Activated T-helper 17 cell treated with anti-CD3 and anti-CD28 coated beads, Interleukin-2, amount 50 U/mL, for 72 hours (primary cell): Measurements from ENCODE around the gene SCAF4. TPM values are rescaled to one million over a fixed set of nuclear protein-coding genes. Genes with fewer than 3 reads are reported as not detected.
"Not testable (repeated sequence)": the region's sequence is repeated elsewhere in the genome, so short reads cannot be mapped to it uniquely, and the experiment has no call there.

Source experiments
- ATAC-seq: fragments of 150-1000 bp; cut with Tn5 transposase; replicated peaks from 2 replicates; pipeline ENCODE4 v1.10.0; 2021; ENCODE audit warnings: mild to moderate bottlenecking, moderate library complexity
- H3K27ac Mint-ChIP-seq: one replicate; pipeline ENCODE4 v1.8.0; 2022; ENCODE audit warnings: mixed read lengths
- H3K27me3 Mint-ChIP-seq: one replicate; pipeline ENCODE4 v1.8.0; 2022; ENCODE audit warnings: mixed read lengths
- H3K36me3 Mint-ChIP-seq: one replicate; pipeline ENCODE4 v1.8.0; 2022; ENCODE audit warnings: low read depth, mild to moderate bottlenecking, mixed read lengths
- H3K4me1 Mint-ChIP-seq: one replicate; pipeline ENCODE4 v1.8.0; 2022; ENCODE audit warnings: mixed read lengths
- H3K4me3 Mint-ChIP-seq: one replicate; pipeline ENCODE4 v1.8.0; 2022; ENCODE audit warnings: mild to moderate bottlenecking, mixed read lengths
- H3K9me3 Mint-ChIP-seq: one replicate; pipeline ENCODE4 v1.8.0; 2022; ENCODE audit warnings: mixed read lengths
- total RNA-seq, 2 donors: library from RNA; stranded (reverse); gene quantifications; one replicate each; pipeline ENCODE4 v1.2.3, GENCODE V29; 2022

The SCAF4 gene
- total RNA-seq, 2 donors from 2014 or later = 33.0 to 46.7 TPM

DNA sequence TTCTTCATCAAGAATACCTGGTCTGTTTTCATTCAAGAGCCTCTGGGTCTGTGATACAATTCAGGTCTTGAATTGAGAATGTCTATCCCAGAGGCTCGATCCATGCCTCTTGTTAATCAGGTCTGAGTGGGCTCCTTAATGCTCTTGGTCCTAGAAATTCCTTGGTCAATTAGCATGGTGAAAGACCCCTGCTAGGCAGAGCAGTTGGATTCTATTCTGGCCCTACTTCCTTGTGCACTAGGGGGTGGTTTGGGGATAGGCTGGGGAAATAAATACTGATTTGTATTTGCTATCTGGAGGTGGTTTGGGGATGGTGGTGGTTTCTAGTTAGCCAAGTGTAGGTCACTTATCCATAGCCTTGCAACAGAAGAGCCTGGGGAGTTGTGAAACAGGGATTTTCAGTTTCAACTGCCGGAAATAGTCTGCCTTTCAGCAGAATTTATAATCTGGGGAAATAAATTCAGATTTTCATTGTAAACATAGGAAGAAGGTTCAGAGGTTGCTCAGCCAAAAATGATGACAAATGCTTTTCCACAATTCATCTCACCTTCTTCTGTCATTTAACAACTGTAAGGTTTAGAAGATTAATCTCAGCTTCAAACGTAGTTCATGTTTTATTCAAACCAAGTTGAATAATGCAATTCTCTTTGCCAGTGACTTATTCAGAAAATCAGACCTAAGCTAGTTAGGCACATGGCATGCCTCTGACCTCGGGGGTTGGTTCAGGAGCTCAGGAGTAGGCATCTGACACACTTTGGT, 22.2 kb upstream of the SCAF4 start:
- H3K27me3 Mint-ChIP-seq = peaks cover 4% of the 10 kb centered on the region
- no peaks in the 10 kb centered on the region for H3K36me3 Mint-ChIP-seq
- H3K4me1 Mint-ChIP-seq = no peaks in the 10 kb centered on the region
- H3K27ac Mint-ChIP-seq = no peak overlapping the region
- no peak for ATAC-seq
- no peaks in the 10 kb centered on the region for H3K9me3 Mint-ChIP-seq
- no peak overlapping the region for H3K4me3 Mint-ChIP-seq

DNA sequence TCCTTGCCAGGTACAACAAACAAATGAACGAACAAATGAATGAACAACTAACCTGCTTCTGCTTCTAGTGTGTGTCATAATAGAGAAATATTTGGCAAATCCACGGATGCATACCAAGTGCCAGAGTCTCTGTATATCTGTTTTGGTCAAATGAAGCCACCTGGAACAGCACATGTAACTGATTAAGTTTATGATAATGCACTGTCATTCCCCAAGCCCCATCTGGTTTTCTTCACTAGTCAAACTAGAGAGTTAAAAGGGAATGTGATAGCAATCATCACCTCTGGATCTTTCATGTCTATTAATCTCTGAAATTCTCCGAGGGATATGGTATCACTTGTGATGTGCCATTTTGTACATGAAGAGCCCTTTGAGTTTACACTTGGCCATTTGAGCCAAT, 21.0 kb upstream of the SCAF4 start:
- Mint-ChIP-seq H3K9me3 (no peaks in the 10 kb centered on the region), H3K27ac (no peak overlapping the region), H3K36me3 (no peaks in the 10 kb centered on the region), H3K27me3 (peaks cover 7% of the 10 kb centered on the region), H3K4me1 (no peaks in the 10 kb centered on the region), H3K4me3 (no peak overlapping the region)
- no peak for ATAC-seq

DNA sequence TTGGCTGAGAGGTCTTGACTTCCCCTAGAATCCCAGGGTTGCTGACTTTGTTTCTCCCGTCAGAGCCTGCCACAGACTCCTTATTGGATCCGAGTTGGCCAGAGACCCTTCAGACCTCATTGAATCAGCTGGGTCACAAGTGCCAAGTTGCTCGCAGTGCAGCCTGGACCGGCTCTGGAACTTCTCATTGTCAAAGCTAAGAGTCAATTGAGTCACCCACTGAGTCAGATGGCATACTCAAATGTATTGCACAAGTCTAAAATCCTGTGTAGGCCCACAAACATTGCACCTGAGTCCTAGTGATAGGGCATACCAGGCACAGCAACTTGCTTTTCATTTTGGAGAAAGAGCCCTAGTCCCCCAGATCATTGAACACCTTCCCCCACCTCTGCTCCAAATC, 20.4 kb upstream of the SCAF4 start:
- H3K9me3 Mint-ChIP-seq = no peaks in the 10 kb centered on the region
- peaks cover 9% of the 10 kb centered on the region for H3K27me3 Mint-ChIP-seq
- no peak overlapping the region for H3K27ac Mint-ChIP-seq
- no peak overlapping the region for H3K4me3 Mint-ChIP-seq
- no peak for ATAC-seq
- no peaks in the 10 kb centered on the region for H3K4me1 Mint-ChIP-seq
- H3K36me3 Mint-ChIP-seq = no peaks in the 10 kb centered on the region

DNA sequence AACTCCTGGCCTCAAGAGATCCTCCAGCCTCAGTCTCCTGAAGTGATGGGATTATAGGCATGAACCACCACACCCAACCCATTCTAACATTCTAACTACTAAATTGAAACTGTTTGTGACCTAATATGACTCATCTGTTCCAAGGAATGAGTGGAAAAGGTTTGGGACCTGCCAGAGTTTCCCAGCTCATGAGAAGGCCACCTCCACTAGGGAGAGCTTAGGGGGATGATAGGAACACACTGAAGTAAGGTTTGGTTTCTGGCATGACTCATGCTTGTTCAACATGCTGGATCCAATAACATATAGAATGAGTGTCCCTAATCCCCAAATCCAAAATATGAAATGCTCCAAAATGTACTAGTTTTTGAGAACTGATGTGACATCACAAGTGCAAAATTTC, 18.9 kb upstream of the SCAF4 start:
- Mint-ChIP-seq H3K9me3 (peaks cover 6% of the 10 kb centered on the region), H3K4me1 (no peaks in the 10 kb centered on the region), H3K4me3 (no peak overlapping the region), H3K36me3 (no peaks in the 10 kb centered on the region), H3K27ac (no peak overlapping the region), H3K27me3 (peaks cover 9% of the 10 kb centered on the region)
- ATAC-seq = no peak

DNA sequence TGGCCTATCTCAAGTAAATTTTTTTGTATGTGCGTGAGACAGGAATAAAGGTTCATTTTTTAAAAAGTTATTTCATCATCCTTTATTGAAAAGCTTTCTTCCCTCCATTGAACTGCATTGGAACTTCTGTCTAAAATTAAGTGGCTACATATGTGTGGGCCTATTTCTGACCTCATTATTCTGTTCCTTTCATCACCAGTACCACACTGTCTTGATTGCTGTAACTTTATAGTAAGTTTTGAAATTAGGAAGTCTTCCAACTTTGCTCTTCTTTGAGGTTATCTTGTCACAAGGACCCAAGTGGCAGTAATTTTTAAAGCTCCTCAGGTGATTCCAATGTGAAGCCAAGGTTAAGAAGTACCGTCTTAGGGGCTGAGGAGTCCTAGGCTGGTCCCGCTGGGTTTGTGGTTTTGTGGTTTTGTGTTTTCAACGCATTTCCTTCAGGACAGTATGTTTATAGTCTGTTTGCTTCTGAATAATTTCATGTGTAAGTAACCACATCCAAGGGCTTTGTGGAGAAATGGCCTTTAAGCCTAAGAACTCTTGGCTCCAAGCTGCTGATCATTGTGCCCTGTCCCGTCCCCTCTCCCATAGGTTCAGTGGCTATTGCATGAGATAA, 12.4 kb upstream of the SCAF4 start:
- Mint-ChIP-seq H3K36me3 (no peaks in the 10 kb centered on the region), H3K27ac (no peak overlapping the region), H3K4me1 (no peaks in the 10 kb centered on the region), H3K4me3 (no peak overlapping the region), H3K27me3 (peaks cover 7% of the 10 kb centered on the region), H3K9me3 (peaks cover 7% of the 10 kb centered on the region)
- no peak for ATAC-seq

DNA sequence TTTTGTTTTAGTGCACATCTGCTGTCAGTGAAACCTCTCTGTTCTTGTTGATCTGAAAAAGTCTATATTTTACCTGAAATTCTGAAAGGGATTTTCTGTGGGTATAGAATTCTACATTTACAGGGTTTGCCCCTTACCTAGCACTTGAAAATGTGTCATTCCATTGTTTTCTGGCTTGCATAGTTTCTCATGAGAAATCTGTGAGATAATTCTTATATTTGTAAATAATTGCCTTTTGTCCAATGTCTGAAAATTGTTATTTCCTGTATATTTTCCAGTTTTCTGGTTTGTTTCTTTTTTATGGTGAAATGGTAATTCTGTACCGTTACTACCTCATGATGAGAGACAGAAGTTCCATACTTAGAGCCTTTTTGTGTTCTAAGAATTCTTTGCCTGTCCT, 11.8 kb upstream of the SCAF4 start:
- H3K27me3 Mint-ChIP-seq = peaks cover 3% of the 10 kb centered on the region
- no peaks in the 10 kb centered on the region for H3K36me3 Mint-ChIP-seq
- no peak overlapping the region for H3K27ac Mint-ChIP-seq
- no peak overlapping the region for H3K4me3 Mint-ChIP-seq
- peaks cover 7% of the 10 kb centered on the region for H3K9me3 Mint-ChIP-seq
- ATAC-seq = no peak
- H3K4me1 Mint-ChIP-seq = no peaks in the 10 kb centered on the region

DNA sequence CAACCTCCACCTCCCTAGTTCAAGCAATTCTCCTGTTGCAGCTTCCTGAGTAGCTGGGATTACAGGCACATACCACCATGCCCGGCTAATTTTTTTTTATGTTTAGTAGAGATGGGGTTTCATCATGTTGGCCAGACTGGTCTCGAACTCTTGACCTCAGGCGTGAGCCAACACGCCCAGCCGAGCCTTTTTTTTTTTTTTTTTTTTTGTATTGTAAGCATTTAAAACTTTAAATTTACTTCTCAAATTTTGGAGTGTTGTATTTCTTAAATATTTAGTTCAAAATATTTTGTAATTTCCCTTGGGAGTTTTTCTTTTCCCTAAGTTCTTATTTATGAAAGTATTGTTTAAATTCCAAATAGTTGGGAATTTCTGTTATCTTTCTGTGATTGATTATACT, 9.2 kb upstream of the SCAF4 start:
- no peak for ATAC-seq
- Mint-ChIP-seq H3K9me3 (peaks cover 4% of the 10 kb centered on the region), H3K4me1 (no peaks in the 10 kb centered on the region), H3K27me3 (no peaks in the 10 kb centered on the region), H3K27ac (no peak overlapping the region), H3K4me3 (no peak overlapping the region), H3K36me3 (no peaks in the 10 kb centered on the region)

DNA sequence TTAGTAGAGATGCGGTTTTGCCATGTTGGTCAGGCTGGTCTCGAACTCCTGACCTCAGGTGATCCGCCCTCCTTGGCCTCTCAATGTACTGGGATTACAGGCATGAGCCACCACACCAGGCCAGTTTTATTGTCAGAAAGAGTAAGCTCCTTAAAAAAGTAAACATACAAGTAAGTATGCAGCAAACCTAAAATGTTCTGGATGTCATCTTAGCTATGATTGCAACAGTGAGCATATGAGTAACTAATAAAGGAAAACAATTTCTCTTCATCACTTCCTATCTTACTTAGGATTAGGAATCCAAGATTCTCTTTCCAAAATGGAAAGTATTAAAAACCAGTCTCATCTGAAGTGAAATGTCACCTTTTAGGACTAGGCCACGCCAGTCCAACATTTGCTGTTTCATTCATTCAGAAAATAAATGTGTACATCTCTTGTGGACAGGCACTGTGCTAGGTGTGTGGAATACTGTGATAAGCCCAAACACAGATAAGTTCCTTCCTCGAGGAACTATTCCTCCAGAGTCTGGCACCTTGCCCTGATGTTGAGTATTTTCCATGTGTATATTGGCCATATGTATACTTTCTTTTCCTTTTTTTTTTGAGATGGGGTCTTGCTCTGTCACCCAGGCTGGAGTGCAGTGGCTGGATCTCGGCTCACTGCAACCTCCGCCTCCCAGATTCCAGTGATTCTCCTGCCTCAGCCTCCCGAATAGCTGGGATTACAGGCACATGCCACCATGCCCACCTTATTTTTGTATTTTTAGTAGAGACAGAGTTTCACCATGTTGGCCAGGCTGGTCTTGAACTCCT, 5.9 kb upstream of the SCAF4 start:
- not testable (repeated sequence) for ATAC-seq, H3K4me3 Mint-ChIP-seq, H3K9me3 Mint-ChIP-seq, H3K4me1 Mint-ChIP-seq, H3K27ac Mint-ChIP-seq, H3K36me3 Mint-ChIP-seq, H3K27me3 Mint-ChIP-seq

DNA sequence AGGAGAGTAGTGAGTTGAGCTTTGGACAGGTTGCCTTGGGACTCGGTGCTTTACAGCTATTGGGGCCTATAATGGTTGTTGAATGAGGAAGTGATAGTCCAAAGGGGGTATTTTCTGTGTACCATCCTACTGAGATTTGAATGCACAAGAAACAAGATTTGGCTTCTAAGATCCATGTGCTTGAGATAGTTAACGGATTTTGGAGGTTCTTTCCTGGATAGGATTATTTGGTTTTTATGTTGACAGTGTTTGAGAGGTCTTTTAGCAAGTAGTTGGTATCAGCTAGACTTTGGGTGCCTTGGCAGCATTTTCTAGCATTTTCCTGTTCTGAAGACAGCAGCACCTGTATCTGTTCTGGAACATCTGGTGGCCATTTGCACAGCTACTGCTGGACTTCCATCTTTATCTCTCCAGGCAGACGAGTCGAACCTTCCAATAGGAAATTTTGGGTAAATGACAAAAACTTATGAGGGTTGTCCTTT, 3.6 kb upstream of the SCAF4 start:
- H3K4me1 Mint-ChIP-seq = no peaks in the 10 kb centered on the region
- no peak overlapping the region for H3K4me3 Mint-ChIP-seq
- no peaks in the 10 kb centered on the region for H3K27me3 Mint-ChIP-seq
- no peaks in the 10 kb centered on the region for H3K9me3 Mint-ChIP-seq
- peaks cover 3% of the 10 kb centered on the region for H3K36me3 Mint-ChIP-seq
- no peak overlapping the region for H3K27ac Mint-ChIP-seq
- ATAC-seq = no peak

DNA sequence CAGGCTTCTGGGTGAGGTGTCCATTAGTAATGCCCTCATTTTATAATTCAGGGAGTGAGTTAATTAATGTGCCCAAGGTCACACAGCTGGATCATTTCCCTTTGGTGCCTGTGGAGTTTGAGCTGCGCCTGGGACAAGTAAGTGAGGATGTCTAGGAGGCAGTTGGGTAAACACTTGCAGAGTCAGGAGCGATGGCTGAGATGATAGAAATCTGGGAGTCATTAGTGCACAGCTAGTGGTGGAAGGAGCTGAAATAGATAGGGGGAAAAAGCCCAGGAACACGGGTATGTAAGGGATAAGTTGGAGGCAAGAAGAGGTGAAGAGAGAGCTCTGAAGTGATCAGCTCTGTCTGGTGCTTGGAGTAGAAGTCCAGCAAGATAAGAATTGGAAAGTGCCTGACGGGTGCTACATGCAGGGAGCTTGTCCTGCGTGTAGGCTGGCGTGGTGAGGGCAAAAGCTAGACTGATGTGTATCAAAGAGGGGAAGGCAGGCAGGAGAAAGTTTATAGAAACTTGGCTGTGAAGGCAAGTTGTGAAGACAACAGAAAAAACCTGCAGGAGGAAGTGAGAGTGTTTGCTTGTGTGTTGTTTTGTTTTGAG, 1.7 kb upstream of the SCAF4 start:
- H3K4me3 Mint-ChIP-seq = no peak overlapping the region
- ATAC-seq = no peak
- no peaks in the 10 kb centered on the region for H3K4me1 Mint-ChIP-seq
- peaks cover 8% of the 10 kb centered on the region for H3K36me3 Mint-ChIP-seq
- H3K27me3 Mint-ChIP-seq = no peaks in the 10 kb centered on the region
- H3K27ac Mint-ChIP-seq = no peak overlapping the region
- H3K9me3 Mint-ChIP-seq = no peaks in the 10 kb centered on the region

DNA sequence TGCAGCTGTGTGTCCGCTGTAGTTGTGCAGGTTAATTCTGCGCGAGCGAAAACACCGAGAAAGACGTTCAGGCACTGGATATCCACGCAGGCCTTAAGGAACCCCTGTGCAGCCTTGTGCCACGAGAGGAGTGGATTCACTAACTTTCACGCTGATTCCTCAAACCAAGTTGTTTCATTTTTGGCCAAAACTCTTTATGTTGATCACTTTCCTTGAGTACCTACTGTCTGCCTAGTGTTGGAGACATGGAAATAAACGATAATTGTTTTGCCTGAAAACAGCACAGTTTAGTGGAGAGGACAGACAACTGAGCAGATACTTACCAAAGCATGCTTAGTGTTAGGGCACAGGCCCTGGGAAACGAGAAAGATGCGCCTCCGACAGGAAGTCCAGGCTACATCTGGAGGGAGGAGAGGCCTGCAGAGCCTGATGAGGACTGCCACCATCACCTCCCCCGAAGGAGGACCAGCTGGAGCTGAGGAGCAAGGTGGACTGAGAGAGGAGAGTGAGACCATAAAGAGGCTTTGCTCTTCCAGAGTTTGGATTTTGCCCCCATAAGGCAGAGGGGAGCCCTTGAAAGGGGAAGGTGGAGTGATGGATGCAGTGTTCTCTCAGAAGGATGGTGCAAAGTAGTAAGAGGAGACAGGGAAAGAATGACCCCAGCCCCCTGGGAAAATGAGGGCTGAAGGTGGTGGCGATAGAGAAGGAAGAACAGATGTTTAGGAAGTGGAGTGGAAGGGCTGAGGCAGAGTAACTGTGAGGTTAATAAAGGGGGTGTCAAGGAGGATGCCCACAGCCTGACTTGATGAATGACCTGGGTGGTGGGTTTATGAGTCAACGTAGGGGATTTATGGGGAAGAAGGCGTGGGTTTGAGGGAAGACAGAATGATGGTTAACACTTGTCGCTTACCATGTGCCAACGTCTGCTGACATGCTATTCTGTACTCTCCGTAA, 956 bp upstream of the SCAF4 start:
- Mint-ChIP-seq H3K9me3 (no peaks in the 10 kb centered on the region), H3K36me3 (peaks cover 8% of the 10 kb centered on the region), H3K27ac (no peak overlapping the region), H3K4me1 (no peaks in the 10 kb centered on the region), H3K4me3 (no peak overlapping the region), H3K27me3 (no peaks in the 10 kb centered on the region)
- ATAC-seq = peak; percentile 10

DNA sequence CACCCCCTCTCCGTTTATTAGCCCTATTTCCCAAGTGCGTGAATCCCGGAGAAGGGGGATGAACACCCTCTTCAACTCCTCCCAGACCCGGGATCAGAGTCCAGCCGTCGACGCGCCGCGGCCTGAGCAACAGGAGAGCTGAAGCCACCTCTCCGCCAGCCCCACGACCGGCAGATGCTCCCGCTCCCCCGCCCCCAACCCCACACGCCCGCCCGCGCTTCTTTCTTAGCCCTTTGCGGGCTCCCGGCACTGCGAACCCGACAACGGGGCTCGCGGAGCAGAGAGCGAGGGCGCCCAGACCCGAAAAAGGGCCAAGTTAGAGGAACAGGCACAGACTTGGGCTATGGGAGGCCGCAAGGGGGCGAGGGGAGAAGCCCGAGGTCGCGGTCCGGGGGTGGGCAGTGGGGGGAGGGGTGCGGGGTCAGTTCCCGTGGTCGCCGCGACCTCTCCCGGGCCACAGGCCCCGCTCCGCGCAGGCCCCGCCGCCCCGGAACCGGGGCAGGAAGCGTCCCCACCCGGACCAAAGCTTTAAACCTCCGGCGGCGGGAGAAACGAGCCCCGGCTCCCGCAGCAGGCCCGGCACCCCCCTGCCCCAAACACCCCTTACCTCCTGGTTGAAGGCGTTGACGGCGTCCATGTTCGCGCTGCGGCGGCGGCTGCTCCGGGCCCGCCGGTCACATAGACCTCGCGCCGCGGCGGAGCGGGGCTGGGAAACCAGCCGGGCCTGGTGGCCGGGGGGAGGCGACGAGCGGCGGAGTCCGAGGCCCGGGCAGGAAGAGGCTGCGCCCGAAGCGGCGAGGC, 662 bp downstream of the SCAF4 start:
- H3K4me3 Mint-ChIP-seq = no peak overlapping the region
- no peaks in the 10 kb centered on the region for H3K4me1 Mint-ChIP-seq
- H3K36me3 Mint-ChIP-seq = peaks cover 8% of the 10 kb centered on the region
- H3K27ac Mint-ChIP-seq = peak overlapping the region; percentile 62
- peak; percentile 25 for ATAC-seq
- H3K9me3 Mint-ChIP-seq = no peaks in the 10 kb centered on the region
- H3K27me3 Mint-ChIP-seq = no peaks in the 10 kb centered on the region

DNA sequence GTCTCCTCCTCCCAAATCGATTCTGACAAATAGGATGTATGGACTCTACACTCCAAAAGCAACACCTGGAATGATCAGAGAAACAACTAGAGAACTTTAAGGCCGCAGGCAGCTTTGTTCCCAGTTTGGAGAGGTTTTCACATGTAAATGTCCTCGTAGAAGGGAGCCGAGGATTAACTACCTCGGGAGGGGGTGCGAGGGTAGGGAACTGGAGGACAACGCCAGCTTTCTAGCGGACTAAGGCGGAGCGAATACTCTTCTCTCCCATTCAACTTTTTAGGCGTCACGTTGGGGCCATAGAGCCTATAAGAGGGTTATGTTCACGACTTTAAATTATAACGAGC, 1.2 kb downstream of the SCAF4 start:
- H3K9me3 Mint-ChIP-seq = no peaks in the 10 kb centered on the region
- no peak overlapping the region for H3K4me3 Mint-ChIP-seq
- peak overlapping the region; percentile 62 for H3K27ac Mint-ChIP-seq
- no peaks in the 10 kb centered on the region for H3K4me1 Mint-ChIP-seq
- no peaks in the 10 kb centered on the region for H3K27me3 Mint-ChIP-seq
- H3K36me3 Mint-ChIP-seq = peaks cover 8% of the 10 kb centered on the region
- ATAC-seq = no peak
